ENCODE measurements around the gene BPGM. TPM values are rescaled to one million over a fixed set of nuclear protein-coding genes. Genes with fewer than 3 reads are reported as not detected.

BPGM gene
- total RNA-seq, 1 donor from 2014 or later = 9.1 TPM

DNA sequence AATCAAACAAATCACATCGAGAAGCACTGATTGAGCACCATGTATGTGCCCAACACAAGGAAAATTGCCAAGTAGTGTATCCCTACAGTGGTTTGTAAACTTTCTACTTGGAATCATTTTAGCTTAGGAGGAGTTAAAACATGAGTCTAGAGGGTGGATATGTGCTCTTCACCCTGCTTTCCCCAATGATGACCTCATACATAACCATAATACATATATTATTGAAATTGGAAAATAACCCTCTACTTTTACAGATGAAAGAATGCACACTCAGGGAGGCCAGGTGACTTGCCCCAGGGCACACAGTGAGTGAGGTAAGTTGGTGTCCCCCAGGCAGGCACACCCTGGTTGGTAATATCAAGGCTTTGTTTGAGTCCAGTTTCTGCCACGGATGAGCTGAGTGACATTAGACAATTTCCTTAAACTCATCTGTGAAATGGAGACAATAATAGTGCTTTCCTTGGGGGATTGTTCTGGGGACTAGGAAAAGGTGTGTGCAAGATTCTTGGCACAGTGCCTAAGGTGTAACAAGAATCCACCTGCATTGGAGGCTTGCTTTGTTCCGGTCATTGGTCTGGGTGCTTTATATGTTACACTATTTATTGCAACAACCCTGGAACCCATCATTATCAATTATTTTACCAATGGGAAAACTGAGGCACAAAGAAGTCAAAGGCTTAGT lies 50.7 kb downstream of the BPGM start:
- DNase-seq (ENCODE audit: extremely low spot score in 2 of 2) = no peak
- Histone ChIP-seq H3K36me3 (no peaks in the 10 kb centered on the region), H3K27ac (no peak overlapping the region), H3K9me3 (no peaks in the 10 kb centered on the region), H3K27me3 (no peaks in the 10 kb centered on the region), H3K4me3 (no peak overlapping the region), H3K4me1 (peaks cover 37% of the 10 kb centered on the region)
- intact Hi-C loops (cut with DNase I) = loop anchor here (10.0 kb wide), 1 partner anchor 47 kb away; no protein-coding TSS in a partner anchor
- TF ChIP-seq POLR2A (IDR thresholded peaks at IDR 0.05) (no peak), POLR2AphosphoS5 (IDR thresholded peaks at IDR 0.05; ENCODE audit: insufficient read depth in 1 of 2, low read depth in 1 of 2) (no peak), CTCF (IDR thresholded peaks at IDR 0.05) (no peak)

- Histone ChIP-seq H3K9me3 (no peaks in the 10 kb centered on the region), H3K27me3 (no peaks in the 10 kb centered on the region), H3K27ac (no peak overlapping the region), H3K4me3 (no peak overlapping the region), H3K36me3 (no peaks in the 10 kb centered on the region), H3K4me1 (peaks cover 37% of the 10 kb centered on the region)
- intact Hi-C loops (cut with DNase I) = loop anchor here (10.0 kb wide), 1 partner anchor 46 kb away; no protein-coding TSS in a partner anchor
- no peak for DNase-seq (ENCODE audit: extremely low spot score in 2 of 2)
- TF ChIP-seq CTCF (IDR thresholded peaks at IDR 0.05) = no peak
- TF ChIP-seq POLR2AphosphoS5 (IDR thresholded peaks at IDR 0.05; ENCODE audit: insufficient read depth in 1 of 2, low read depth in 1 of 2) = no peak
- TF ChIP-seq POLR2A (IDR thresholded peaks at IDR 0.05) = no peak
Observed at GRCh38 chr7:134698481-134698880, 51.8 kb downstream of the BPGM start.

DNA sequence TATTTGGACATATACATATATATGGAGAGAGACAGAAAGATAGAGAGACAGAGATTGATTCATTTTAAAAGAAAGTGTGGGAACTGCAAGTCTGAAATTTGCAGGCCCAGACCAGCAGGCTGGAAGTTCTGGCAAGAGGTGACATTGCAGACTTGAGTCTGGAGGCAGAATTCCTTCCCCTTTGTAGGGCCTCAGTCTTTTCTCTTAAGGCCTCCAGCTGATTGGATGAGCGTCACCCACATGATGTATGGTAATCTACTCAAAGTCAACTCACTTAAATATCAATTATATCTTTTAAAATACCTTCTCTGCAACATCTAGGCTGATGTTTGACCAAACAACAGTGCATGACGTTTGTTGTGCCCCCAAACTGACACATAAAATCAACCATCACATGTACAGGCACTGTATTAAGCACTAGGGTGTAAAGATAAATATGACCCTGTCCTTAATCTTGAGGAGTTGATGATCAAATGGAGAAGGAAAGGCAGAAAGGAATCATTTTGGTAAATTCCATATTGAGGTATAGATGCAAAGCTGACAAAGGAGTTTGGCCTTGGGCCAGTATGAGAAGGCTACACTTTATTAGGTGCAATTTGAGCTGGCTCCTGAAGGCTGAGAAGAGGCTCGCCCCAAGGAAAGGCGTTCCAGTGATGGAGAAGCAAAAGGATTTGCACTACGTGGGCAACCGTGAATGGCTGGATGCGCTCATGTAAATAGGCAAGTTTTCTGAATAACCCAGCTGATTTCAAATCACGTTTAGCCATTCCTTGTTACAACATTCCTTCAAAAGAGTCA lies 52.6 kb downstream of the BPGM start:
- H3K4me1 ChIP-seq = peaks cover 38% of the 10 kb centered on the region
- intact Hi-C loops (cut with DNase I) = loop anchor here (10.0 kb wide), 1 partner anchor 46 kb away; no protein-coding TSS in a partner anchor
- no peak for TF ChIP-seq CTCF (IDR thresholded peaks at IDR 0.05)
- no peak for TF ChIP-seq POLR2A (IDR thresholded peaks at IDR 0.05)
- no peak for TF ChIP-seq POLR2AphosphoS5 (IDR thresholded peaks at IDR 0.05; ENCODE audit: insufficient read depth in 1 of 2, low read depth in 1 of 2)

GRCh38 chr7:134699899-134700298 lies 53.2 kb downstream of the BPGM start:
- H3K4me3 ChIP-seq = no peak overlapping the region
- peaks cover 44% of the 10 kb centered on the region for H3K4me1 ChIP-seq
- DNase-seq (ENCODE audit: extremely low spot score in 2 of 2) = no peak
- no peaks in the 10 kb centered on the region for H3K27me3 ChIP-seq
- TF ChIP-seq POLR2A (IDR thresholded peaks at IDR 0.05) = no peak
- no peak for TF ChIP-seq CTCF (IDR thresholded peaks at IDR 0.05)
- no peak for TF ChIP-seq POLR2AphosphoS5 (IDR thresholded peaks at IDR 0.05; ENCODE audit: insufficient read depth in 1 of 2, low read depth in 1 of 2)
- H3K36me3 ChIP-seq = no peaks in the 10 kb centered on the region
- peak overlapping the region; percentile 3 for H3K27ac ChIP-seq
- intact Hi-C loops (cut with DNase I) = loop anchor here (10.0 kb wide), 1 partner anchor 45 kb away; no protein-coding TSS in a partner anchor
- H3K9me3 ChIP-seq = no peaks in the 10 kb centered on the region

More for the DNA sequence above, 52.6 kb downstream of the BPGM start:
- no peaks in the 10 kb centered on the region for H3K9me3 ChIP-seq
- DNase-seq (ENCODE audit: extremely low spot score in 2 of 2) = no peak
- peak overlapping the region; percentile 3 for H3K27ac ChIP-seq
- no peaks in the 10 kb centered on the region for H3K36me3 ChIP-seq
- H3K27me3 ChIP-seq = no peaks in the 10 kb centered on the region
- H3K4me3 ChIP-seq = no peak overlapping the region
